Ureter (tissue), 1 donor: ENCODE data around the gene CD19. TPM values are rescaled to one million over a fixed set of nuclear protein-coding genes. Genes with fewer than 3 reads are reported as not detected.
"Not testable (repeated sequence)": the region's sequence is repeated elsewhere in the genome, so short reads cannot be mapped to it uniquely, and the experiment has no call there.

ENCODE experiments used
- DNase-seq: peaks from one replicate; pipeline ENCODE4 v3.0.0-alpha.2; 2020; ENCODE audit warnings: low spot score
- total RNA-seq: library from RNA; stranded (reverse); gene quantifications from one replicate; pipeline ENCODE4 v1.2.4, GENCODE V29; 2023
- donor health status: DM: yes; HTN: yes; CAD: no.

Gene CD19
- not detected for total RNA-seq

- DNase-seq, result no peak
Measured at GRCh38 chr16:28931801-28932225, at the start of gene CD19. Gene CD19 (plus strand): TSS chr16:28931971. CDS start chr16:28932001, 30 bp downstream.

GRCh38 chr16:28882551-28883160 is 49.1 kb upstream of the CD19 start:
- no peak for DNase-seq

GRCh38 chr16:28883221-28883996 is 48.4 kb upstream of the CD19 start:
- no peak for DNase-seq

GRCh38 chr16:28884045-28884444 is 47.7 kb upstream of the CD19 start:
- DNase-seq, result no peak

GRCh38 chr16:28886945-28887344 is 44.8 kb upstream of the CD19 start:
- no peak for DNase-seq

GRCh38 chr16:28890355-28890754 is 41.4 kb upstream of the CD19 start:
- DNase-seq, result not testable (repeated sequence)

GRCh38 chr16:28891964-28892890 is 39.5 kb upstream of the CD19 start:
- DNase-seq, result no peak

- no peak for DNase-seq
Measured at GRCh38 chr16:28893291-28893690, 38.5 kb upstream of the CD19 start.

- no peak for DNase-seq
Measured at GRCh38 chr16:28895609-28896008, 36.2 kb upstream of the CD19 start.

GRCh38 chr16:28897826-28898225 is 33.9 kb upstream of the CD19 start:
- no peak for DNase-seq

- no peak for DNase-seq
Measured at GRCh38 chr16:28898266-28898665, 33.5 kb upstream of the CD19 start.

- no peak for DNase-seq
Measured at GRCh38 chr16:28898942-28899341, 32.8 kb upstream of the CD19 start.

GRCh38 chr16:28899882-28900590 is 31.7 kb upstream of the CD19 start:
- no peak for DNase-seq

- no peak for DNase-seq
Measured at GRCh38 chr16:28900601-28901000, 31.2 kb upstream of the CD19 start.

GRCh38 chr16:28901862-28902261 is 29.9 kb upstream of the CD19 start:
- no peak for DNase-seq

GRCh38 chr16:28902909-28903308 is 28.9 kb upstream of the CD19 start:
- no peak for DNase-seq

GRCh38 chr16:28903344-28904042 is 28.3 kb upstream of the CD19 start:
- no peak for DNase-seq

GRCh38 chr16:28904363-28904762 is 27.4 kb upstream of the CD19 start:
- no peak for DNase-seq

GRCh38 chr16:28904828-28905227 is 26.9 kb upstream of the CD19 start:
- DNase-seq, result no peak

- no peak for DNase-seq
Measured at GRCh38 chr16:28905229-28905754, 26.5 kb upstream of the CD19 start.
